Measurements from ENCODE around the gene TCAP. TPM values are rescaled to one million over a fixed set of nuclear protein-coding genes. Genes with fewer than 3 reads are reported as not detected.
A peak's percentile ranks its signal among the peaks of the same experiment; 100 is the strongest.

TCAP gene
- total RNA-seq, 1 donor from 2014 or later: 0.49 TPM

GRCh38 chr17:39669897-39670735, 5.0 kb downstream of the TCAP start:
- intact Hi-C loops (cut with DNase I): loop anchor here (5.0 kb wide), 1 partner anchor 38 kb away; no protein-coding TSS in a partner anchor
- TF ChIP-seq POLR2A (IDR thresholded peaks at IDR 0.05) (no peak), POLR2AphosphoS5 (IDR thresholded peaks at IDR 0.05; ENCODE audit: insufficient read depth in 1 of 2, low read depth in 1 of 2) (no peak), CTCF (IDR thresholded peaks at IDR 0.05) (no peak)

GRCh38 chr17:39670746-39671145, 5.6 kb downstream of the TCAP start:
- Histone ChIP-seq H3K27ac (no peak overlapping the region), H3K4me3 (no peak overlapping the region), H3K4me1 (peaks cover 56% of the 10 kb centered on the region), H3K36me3 (no peaks in the 10 kb centered on the region), H3K9me3 (no peaks in the 10 kb centered on the region), H3K27me3 (no peaks in the 10 kb centered on the region)
- intact Hi-C loops (cut with DNase I): no loop called here
- no peak for DNase-seq (ENCODE audit: extremely low spot score in 2 of 2)
- TF ChIP-seq POLR2AphosphoS5 (IDR thresholded peaks at IDR 0.05; ENCODE audit: insufficient read depth in 1 of 2, low read depth in 1 of 2) (no peak), POLR2A (IDR thresholded peaks at IDR 0.05) (no peak), CTCF (IDR thresholded peaks at IDR 0.05) (no peak)

More at GRCh38 chr17:39669897-39670735, 5.0 kb downstream of the TCAP start:
- Histone ChIP-seq H3K4me1 (peaks cover 54% of the 10 kb centered on the region), H3K4me3 (no peak overlapping the region), H3K36me3 (no peaks in the 10 kb centered on the region), H3K27ac (no peak overlapping the region), H3K9me3 (no peaks in the 10 kb centered on the region), H3K27me3 (no peaks in the 10 kb centered on the region)
- no peak for DNase-seq (ENCODE audit: extremely low spot score in 2 of 2)

- intact Hi-C loops (cut with DNase I): no loop called here
- no peak overlapping the region for H3K4me3 ChIP-seq
- H3K27me3 ChIP-seq: no peaks in the 10 kb centered on the region
- no peak for DNase-seq (ENCODE audit: extremely low spot score in 2 of 2)
- H3K36me3 ChIP-seq: peaks cover 0 to 2% of the 10 kb centered on the region in 2 donors
- peaks cover 57% of the 10 kb centered on the region for H3K4me1 ChIP-seq
- no peak overlapping the region for H3K27ac ChIP-seq
- TF ChIP-seq POLR2A (IDR thresholded peaks at IDR 0.05): no peak
- TF ChIP-seq POLR2AphosphoS5 (IDR thresholded peaks at IDR 0.05; ENCODE audit: insufficient read depth in 1 of 2, low read depth in 1 of 2): no peak
- TF ChIP-seq CTCF (IDR thresholded peaks at IDR 0.05): peak in 2 of 3 experiments; percentile 25 to 35
- no peaks in the 10 kb centered on the region for H3K9me3 ChIP-seq
These were observed 6.7 kb downstream of the TCAP start for GRCh38 chr17:39671651-39672521.

- intact Hi-C loops (cut with DNase I): no loop called here
- H3K4me1 ChIP-seq: peaks cover 51% of the 10 kb centered on the region
- H3K27ac ChIP-seq: no peak overlapping the region
- peaks cover 0 to 4% of the 10 kb centered on the region in 2 donors for H3K36me3 ChIP-seq
- H3K27me3 ChIP-seq: no peaks in the 10 kb centered on the region
- H3K9me3 ChIP-seq: no peaks in the 10 kb centered on the region
- DNase-seq (ENCODE audit: extremely low spot score in 2 of 2): no peak
- TF ChIP-seq POLR2A (IDR thresholded peaks at IDR 0.05): no peak
- no peak for TF ChIP-seq POLR2AphosphoS5 (IDR thresholded peaks at IDR 0.05; ENCODE audit: insufficient read depth in 1 of 2, low read depth in 1 of 2)
- TF ChIP-seq CTCF (IDR thresholded peaks at IDR 0.05): no peak
- H3K4me3 ChIP-seq: no peak overlapping the region
These were observed 7.6 kb downstream of the TCAP start for GRCh38 chr17:39672522-39673334.

Measured in vagina (tissue), 2 donors.